Peyer's patch (tissue), 4 donors: ENCODE results near the gene COLEC11.
"Not testable (repeated sequence)": the region's sequence is repeated elsewhere in the genome, so short reads cannot be mapped to it uniquely, and the experiment has no call there.

ENCODE experiments used
- POLR2A ChIP-seq, 2 donors: fragments of 450-650 bp; IDR thresholded peaks; one replicate each; pipeline ENCODE4 v1.5.1; 2017; ENCODE audit warnings: antibody characterized with exemption in 2 of 2, mild to moderate bottlenecking in 2 of 2, moderate library complexity in 2 of 2
- TF ChIP-seq, protein P1 (sequence below), 6 experiments: fragments of 450-650 bp in 4 of 6; fragments of 200-600 bp in 2 of 6; sonication (generic) in 1 of 6; IDR thresholded peaks; one replicate each; pipeline ENCODE4 v1.5.1; 2017 to 2019; ENCODE audit warnings: antibody characterized with exemption in 6 of 6, mild to moderate bottlenecking in 3 of 6, moderate library complexity in 1 of 6

DNA sequence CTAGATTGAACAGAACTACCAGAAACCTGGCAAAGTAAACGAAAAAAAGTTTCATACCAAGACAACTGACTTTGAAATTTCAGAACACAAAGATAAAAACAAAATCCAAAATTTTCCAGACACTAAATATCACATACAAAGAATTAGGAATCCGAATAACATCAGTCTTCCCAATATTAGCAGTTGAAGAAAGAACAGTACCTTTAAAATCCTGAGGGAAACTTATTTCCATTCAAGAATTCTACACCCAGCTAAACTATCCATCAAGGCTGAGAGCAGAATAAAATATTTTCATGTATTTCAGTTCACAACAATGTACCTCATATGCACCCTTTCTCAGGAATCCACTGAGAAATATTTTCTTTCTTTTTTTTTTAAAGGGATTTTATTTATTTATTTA lies 19.8 kb downstream of the COLEC11 start:
- not testable (repeated sequence) for TF ChIP-seq POLR2A (IDR thresholded peaks at IDR 0.05)
- TF ChIP-seq, protein P1, sequence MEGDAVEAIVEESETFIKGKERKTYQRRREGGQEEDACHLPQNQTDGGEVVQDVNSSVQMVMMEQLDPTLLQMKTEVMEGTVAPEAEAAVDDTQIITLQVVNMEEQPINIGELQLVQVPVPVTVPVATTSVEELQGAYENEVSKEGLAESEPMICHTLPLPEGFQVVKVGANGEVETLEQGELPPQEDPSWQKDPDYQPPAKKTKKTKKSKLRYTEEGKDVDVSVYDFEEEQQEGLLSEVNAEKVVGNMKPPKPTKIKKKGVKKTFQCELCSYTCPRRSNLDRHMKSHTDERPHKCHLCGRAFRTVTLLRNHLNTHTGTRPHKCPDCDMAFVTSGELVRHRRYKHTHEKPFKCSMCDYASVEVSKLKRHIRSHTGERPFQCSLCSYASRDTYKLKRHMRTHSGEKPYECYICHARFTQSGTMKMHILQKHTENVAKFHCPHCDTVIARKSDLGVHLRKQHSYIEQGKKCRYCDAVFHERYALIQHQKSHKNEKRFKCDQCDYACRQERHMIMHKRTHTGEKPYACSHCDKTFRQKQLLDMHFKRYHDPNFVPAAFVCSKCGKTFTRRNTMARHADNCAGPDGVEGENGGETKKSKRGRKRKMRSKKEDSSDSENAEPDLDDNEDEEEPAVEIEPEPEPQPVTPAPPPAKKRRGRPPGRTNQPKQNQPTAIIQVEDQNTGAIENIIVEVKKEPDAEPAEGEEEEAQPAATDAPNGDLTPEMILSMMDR (IDR thresholded peaks at IDR 0.05) = not testable (repeated sequence)
